Activated CD8-positive, alpha-beta T cell treated with anti-CD3 and anti-CD28 coated beads for 36 hours (primary cell): ENCODE measurements around the gene CYTH3. TPM values are rescaled to one million over a fixed set of nuclear protein-coding genes. Genes with fewer than 3 reads are reported as not detected.

Experiments
- ATAC-seq: fragments of 200-7000 bp; cut with Tn5 transposase; one replicate; pipeline ENCODE4 v1.10.0; 2021; ENCODE audit warnings: mild to moderate bottlenecking, moderate library complexity
- CTCF ChIA-PET: fragments of 350-600 bp; sonication (Branson Sonifier 250); formaldehyde crosslinking; loops from one replicate; lab custom pipeline; 2021; ENCODE audit warnings: antibody characterized with exemption; lab: Charles Lee
- POLR2A ChIA-PET: fragments of 350-600 bp; sonication (Branson Sonifier 250); formaldehyde crosslinking; loops from one replicate; lab custom pipeline; 2021; ENCODE audit warnings: antibody characterized with exemption; lab: Charles Lee
- DNase-seq: peaks from one replicate; pipeline ENCODE4 v3.0.0-alpha.2; 2020
- H3K27ac Mint-ChIP-seq: one replicate; pipeline ENCODE4 v1.8.0; 2021; ENCODE audit warnings: mild to moderate bottlenecking, mixed read lengths
- H3K27me3 Mint-ChIP-seq: one replicate; pipeline ENCODE4 v1.8.0; 2021; ENCODE audit warnings: mixed read lengths
- H3K36me3 Mint-ChIP-seq: one replicate; pipeline ENCODE4 v1.8.0; 2021; ENCODE audit warnings: low read depth, mixed read lengths
- H3K4me1 Mint-ChIP-seq: one replicate; pipeline ENCODE4 v1.8.0; 2021; ENCODE audit warnings: low read depth, mixed read lengths
- H3K4me3 Mint-ChIP-seq: one replicate; pipeline ENCODE4 v1.8.0; 2021; ENCODE audit warnings: mild to moderate bottlenecking, moderate library complexity, mixed read lengths
- H3K9me3 Mint-ChIP-seq: one replicate; pipeline ENCODE4 v1.8.0; 2021; ENCODE audit warnings: mixed read lengths
- intact Hi-C: fragments of 100-400 bp; cut with micrococcal nuclease; formaldehyde crosslinking; loops from one replicate; pipeline ENCODE4 v1.10.0; 2022
- total RNA-seq, 2 experiments: library from RNA; stranded (reverse); gene quantifications; one replicate each; pipeline ENCODE4 v1.2.3, GENCODE V29; 2021
- TF ChIP-seq, protein P1 (sequence below): fragments of 200-600 bp; IDR thresholded peaks from one replicate; pipeline ENCODE4 v1.8.0; 2022; ENCODE audit warnings: antibody characterized with exemption, mild to moderate bottlenecking

Gene CYTH3
- total RNA-seq, 2 experiments from 2014 or later = 0.92 to 2.3 TPM

DNA sequence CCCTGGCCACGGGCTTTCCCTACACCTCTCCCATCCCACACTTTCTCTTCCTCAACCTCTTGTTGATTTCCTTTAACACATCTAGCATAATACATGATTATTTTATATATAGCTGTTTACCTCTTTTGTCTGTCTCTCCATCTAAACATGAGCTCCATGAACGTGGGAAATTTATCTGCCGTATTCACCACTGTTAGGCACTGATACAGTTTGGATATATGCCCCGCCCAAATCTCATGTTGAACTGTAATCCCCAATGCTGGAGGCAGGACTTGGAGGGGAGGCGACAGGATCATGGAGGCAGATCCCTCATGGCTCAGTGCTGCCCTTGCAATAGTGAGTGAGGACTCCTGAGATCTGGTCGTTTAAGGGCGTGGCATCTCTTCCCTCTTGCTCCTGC, 5.7 kb downstream of the CYTH3 start:
- ChIA-PET CTCF (no interaction called here), POLR2A (no interaction called here)
- Mint-ChIP-seq H3K4me3 (no peak overlapping the region), H3K9me3 (no peaks in the 10 kb centered on the region), H3K36me3 (no peaks in the 10 kb centered on the region), H3K4me1 (peaks cover 12% of the 10 kb centered on the region), H3K27me3 (peaks cover 22% of the 10 kb centered on the region), H3K27ac (no peak overlapping the region)
- TF ChIP-seq, protein P1, sequence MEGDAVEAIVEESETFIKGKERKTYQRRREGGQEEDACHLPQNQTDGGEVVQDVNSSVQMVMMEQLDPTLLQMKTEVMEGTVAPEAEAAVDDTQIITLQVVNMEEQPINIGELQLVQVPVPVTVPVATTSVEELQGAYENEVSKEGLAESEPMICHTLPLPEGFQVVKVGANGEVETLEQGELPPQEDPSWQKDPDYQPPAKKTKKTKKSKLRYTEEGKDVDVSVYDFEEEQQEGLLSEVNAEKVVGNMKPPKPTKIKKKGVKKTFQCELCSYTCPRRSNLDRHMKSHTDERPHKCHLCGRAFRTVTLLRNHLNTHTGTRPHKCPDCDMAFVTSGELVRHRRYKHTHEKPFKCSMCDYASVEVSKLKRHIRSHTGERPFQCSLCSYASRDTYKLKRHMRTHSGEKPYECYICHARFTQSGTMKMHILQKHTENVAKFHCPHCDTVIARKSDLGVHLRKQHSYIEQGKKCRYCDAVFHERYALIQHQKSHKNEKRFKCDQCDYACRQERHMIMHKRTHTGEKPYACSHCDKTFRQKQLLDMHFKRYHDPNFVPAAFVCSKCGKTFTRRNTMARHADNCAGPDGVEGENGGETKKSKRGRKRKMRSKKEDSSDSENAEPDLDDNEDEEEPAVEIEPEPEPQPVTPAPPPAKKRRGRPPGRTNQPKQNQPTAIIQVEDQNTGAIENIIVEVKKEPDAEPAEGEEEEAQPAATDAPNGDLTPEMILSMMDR = no peak
- DNase-seq = no peak
- intact Hi-C loops = no loop called here
- no peak for ATAC-seq

DNA sequence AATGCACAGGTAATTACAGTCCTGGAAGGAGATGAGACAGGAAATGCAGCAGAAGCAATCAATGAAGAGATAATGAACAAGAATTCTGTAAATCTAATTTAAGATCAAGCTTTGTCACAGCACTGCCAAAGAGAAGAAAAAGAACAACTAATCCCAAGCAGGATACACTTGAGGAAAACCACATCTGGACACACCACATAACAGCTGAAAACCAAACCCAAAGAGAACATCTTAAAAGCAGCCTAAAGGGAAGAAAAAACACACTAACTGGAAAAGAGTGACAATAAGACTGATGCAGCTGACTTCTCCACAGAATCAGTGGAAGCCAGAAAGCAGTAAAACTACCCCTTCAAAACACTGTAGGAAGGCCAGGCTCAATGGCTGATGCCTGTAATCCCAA, 10.2 kb downstream of the CYTH3 start:
- no peaks in the 10 kb centered on the region for H3K36me3 Mint-ChIP-seq
- TF ChIP-seq, protein P1 = no peak
- ChIA-PET POLR2A (no interaction called here), CTCF (interaction anchor here (1.1 to 2.0 kb wide), 2 partner anchors 9 to 11 kb away, joined by 4 to 7 read pairs; no protein-coding TSS in a partner anchor)
- DNase-seq = no peak
- no peaks in the 10 kb centered on the region for H3K9me3 Mint-ChIP-seq
- H3K27me3 Mint-ChIP-seq = no peaks in the 10 kb centered on the region
- no peak overlapping the region for H3K4me3 Mint-ChIP-seq
- H3K4me1 Mint-ChIP-seq = peaks cover 26% of the 10 kb centered on the region
- intact Hi-C loops = no loop called here
- ATAC-seq = no peak
- no peak overlapping the region for H3K27ac Mint-ChIP-seq

DNA sequence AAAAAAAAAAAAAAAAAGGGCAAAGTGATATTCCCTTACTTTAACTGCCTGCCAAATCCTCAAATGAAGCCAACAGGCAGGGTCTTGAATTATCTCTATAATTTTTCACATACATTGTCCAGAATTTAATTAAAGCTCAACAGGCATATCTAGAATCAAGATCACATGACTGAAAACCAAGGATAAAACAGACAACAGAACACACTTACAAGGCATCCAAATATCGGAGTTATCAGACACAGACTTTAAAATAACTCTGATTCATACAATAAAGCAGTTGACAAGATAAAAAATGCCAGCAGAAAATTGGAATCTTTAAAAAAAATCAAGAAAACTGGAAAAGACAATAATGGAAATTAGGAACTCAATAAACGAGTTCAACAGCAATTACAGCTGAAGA, 10.7 kb downstream of the CYTH3 start:
- ATAC-seq = no peak
- DNase-seq = no peak
- no peak overlapping the region for H3K4me3 Mint-ChIP-seq

DNA sequence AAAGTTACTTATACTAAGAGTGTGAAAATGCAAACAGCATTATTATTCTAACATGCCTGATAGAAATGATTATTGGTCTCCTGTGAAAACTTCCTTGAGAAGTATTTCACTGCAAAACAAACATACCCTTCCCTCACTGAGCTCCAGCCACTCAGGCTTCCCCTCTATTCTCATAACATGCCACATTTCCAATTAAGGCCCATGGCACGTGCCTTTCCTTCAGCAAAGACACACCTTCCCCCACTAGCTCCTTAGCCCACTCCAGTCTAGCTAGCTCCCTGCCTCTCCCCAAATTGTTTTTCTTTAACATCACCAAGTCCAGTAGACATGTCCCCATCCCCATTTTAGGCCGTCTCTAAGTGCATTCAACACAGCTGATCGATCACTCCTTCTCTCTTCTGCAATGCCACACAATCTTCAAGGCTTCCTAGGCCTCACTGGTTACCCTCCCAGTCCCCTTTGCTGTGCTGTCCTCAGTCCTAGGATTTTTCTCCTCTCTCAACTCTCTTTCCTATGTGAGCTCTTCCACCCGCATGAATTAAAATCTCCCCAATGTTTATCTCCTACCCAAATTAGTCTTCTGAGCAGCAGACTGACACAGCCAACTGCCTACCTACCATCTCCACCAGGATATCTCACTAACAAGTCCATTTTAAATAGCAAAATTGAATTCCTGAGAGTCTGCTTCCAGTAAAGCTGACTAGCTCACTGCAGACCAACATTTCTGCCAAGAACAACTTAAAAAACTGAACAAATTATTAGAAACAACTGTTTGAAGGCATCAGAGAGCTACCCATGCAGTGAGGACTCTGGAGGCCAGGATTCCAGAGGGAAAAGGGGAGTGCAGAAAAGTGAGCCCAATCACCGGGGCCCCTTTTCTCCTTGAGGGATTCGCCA, 11.9 kb downstream of the CYTH3 start:
- Mint-ChIP-seq H3K9me3 (no peaks in the 10 kb centered on the region), H3K27me3 (no peaks in the 10 kb centered on the region), H3K36me3 (no peaks in the 10 kb centered on the region), H3K27ac (no peak overlapping the region), H3K4me3 (no peak overlapping the region), H3K4me1 (peaks cover 39% of the 10 kb centered on the region)
- DNase-seq (no peak), ATAC-seq (no peak)
- intact Hi-C loops = no loop called here
- ChIA-PET POLR2A (no interaction called here), CTCF (interaction anchor here (1.0 to 1.4 kb wide), 3 partner anchors 8 to 63 kb away, joined by 3 to 9 read pairs (median 3); no protein-coding TSS in a partner anchor)
- TF ChIP-seq, protein P1 = no peak

More for the DNA sequence above, 10.7 kb downstream of the CYTH3 start:
- intact Hi-C loops = no loop called here
- TF ChIP-seq, protein P1 = no peak
- H3K4me1 Mint-ChIP-seq = peaks cover 31% of the 10 kb centered on the region
- H3K27me3 Mint-ChIP-seq = no peaks in the 10 kb centered on the region
- H3K27ac Mint-ChIP-seq = no peak overlapping the region
- H3K9me3 Mint-ChIP-seq = no peaks in the 10 kb centered on the region
- CTCF ChIA-PET = interaction anchor here (1.0 to 2.0 kb wide), 2 partner anchors 10 to 62 kb away, joined by 3 to 7 read pairs; no protein-coding TSS in a partner anchor
- H3K36me3 Mint-ChIP-seq = no peaks in the 10 kb centered on the region
- POLR2A ChIA-PET = no interaction called here

DNA sequence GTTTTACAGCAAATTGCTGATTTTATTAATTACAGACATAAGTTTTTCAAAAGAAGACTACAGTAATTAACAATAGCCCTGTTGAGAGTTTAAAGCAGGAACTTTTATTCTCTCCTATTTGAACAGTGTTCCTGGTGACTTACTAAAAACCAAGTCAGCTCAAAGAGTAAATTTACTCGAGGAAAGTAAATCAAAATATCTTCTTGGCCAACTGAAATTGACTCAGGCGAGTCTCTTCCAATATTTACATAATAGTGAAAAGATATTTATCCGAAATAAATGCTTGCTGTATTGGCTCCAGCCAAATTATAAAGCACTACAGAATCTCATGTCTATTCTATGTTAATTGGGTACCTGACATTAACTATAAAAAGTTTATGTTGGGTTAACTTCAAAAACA, 13.2 kb downstream of the CYTH3 start:
- Mint-ChIP-seq H3K9me3 (no peaks in the 10 kb centered on the region), H3K27me3 (peaks cover 2% of the 10 kb centered on the region), H3K27ac (no peak overlapping the region), H3K4me1 (peaks cover 42% of the 10 kb centered on the region), H3K4me3 (no peak overlapping the region), H3K36me3 (no peaks in the 10 kb centered on the region)
- CTCF ChIA-PET = no interaction called here
- intact Hi-C loops = no loop called here
- DNase-seq (no peak), ATAC-seq (no peak)
- TF ChIP-seq, protein P1 = no peak
- POLR2A ChIA-PET = no interaction called here
